Measurements from ENCODE around the gene RTKN.

RTKN gene

GRCh38 chr2:74401891-74402290 is 39.8 kb downstream of the RTKN start:
- Histone ChIP-seq H2AFZ (ENCODE audit: low read depth) (no peak overlapping the region), H3K4me2 (no peak overlapping the region), H4K20me1 (ENCODE audit: insufficient read depth) (no peaks in the 10 kb centered on the region), H3K4me3 (IDR thresholded peaks at IDR 0.05; ENCODE audit: insufficient read depth, low read depth, low read length) (no peak overlapping the region), H3K9ac (no peak overlapping the region), H3K36me3 (ENCODE audit: insufficient read depth) (no peaks in the 10 kb centered on the region), H3K79me2 (ENCODE audit: insufficient read depth, low read depth) (no peaks in the 10 kb centered on the region), H3K27me3 (ENCODE audit: insufficient read depth, low read depth) (no peaks in the 10 kb centered on the region), H3K27ac (no peak overlapping the region), H3K4me1 (ENCODE audit: low read depth, poor library complexity, severe bottlenecking) (peaks cover 20% of the 10 kb centered on the region)
- no peak for TF ChIP-seq CTCF (conservative IDR thresholded peaks at IDR 0.05; ENCODE audit: low read depth, low read length)

- Histone ChIP-seq H2AFZ (ENCODE audit: low read depth) (peak overlapping the region; percentile 76), H3K9ac (no peak overlapping the region), H3K36me3 (ENCODE audit: insufficient read depth) (no peaks in the 10 kb centered on the region), H3K27ac (no peak overlapping the region), H3K4me3 (IDR thresholded peaks at IDR 0.05; ENCODE audit: insufficient read depth, low read depth, low read length) (no peak overlapping the region), H3K4me2 (no peak overlapping the region), H4K20me1 (ENCODE audit: insufficient read depth) (no peaks in the 10 kb centered on the region), H3K4me1 (ENCODE audit: low read depth, poor library complexity, severe bottlenecking) (peaks cover 9% of the 10 kb centered on the region), H3K27me3 (ENCODE audit: insufficient read depth, low read depth) (no peaks in the 10 kb centered on the region), H3K79me2 (ENCODE audit: insufficient read depth, low read depth) (no peaks in the 10 kb centered on the region)
- peak; percentile 92 for TF ChIP-seq CTCF (conservative IDR thresholded peaks at IDR 0.05; ENCODE audit: low read depth, low read length)
These were observed 42.0 kb downstream of the RTKN start for GRCh38 chr2:74399785-74400184.

- H4K20me1 ChIP-seq (ENCODE audit: insufficient read depth), result no peaks in the 10 kb centered on the region
- peaks cover 13% of the 10 kb centered on the region for H3K4me1 ChIP-seq (ENCODE audit: low read depth, poor library complexity, severe bottlenecking)
- no peaks in the 10 kb centered on the region for H3K36me3 ChIP-seq (ENCODE audit: insufficient read depth)
- no peak for TF ChIP-seq CTCF (conservative IDR thresholded peaks at IDR 0.05; ENCODE audit: low read depth, low read length)
- H3K27ac ChIP-seq, result no peak overlapping the region
- H3K4me2 ChIP-seq, result no peak overlapping the region
- H3K9ac ChIP-seq, result no peak overlapping the region
- no peaks in the 10 kb centered on the region; the same call in 1 of the 2 replicates for H3K27me3 ChIP-seq (ENCODE audit: insufficient read depth, low read depth)
- H2AFZ ChIP-seq (ENCODE audit: low read depth), result no peak overlapping the region
- H3K4me3 ChIP-seq (IDR thresholded peaks at IDR 0.05; ENCODE audit: insufficient read depth, low read depth, low read length), result no peak overlapping the region
- peaks cover 3% of the 10 kb centered on the region; the same call in 1 of the 2 replicates for H3K79me2 ChIP-seq (ENCODE audit: insufficient read depth, low read depth)
These were observed 45.6 kb downstream of the RTKN start for GRCh38 chr2:74396149-74396548.

- Histone ChIP-seq H3K27ac (no peak overlapping the region), H3K79me2 (ENCODE audit: insufficient read depth, low read depth) (peaks cover 19% of the 10 kb centered on the region; the same call in 1 of the 2 replicates), H3K27me3 (ENCODE audit: insufficient read depth, low read depth) (no peaks in the 10 kb centered on the region; the same call in 1 of the 2 replicates), H3K4me2 (no peak overlapping the region), H4K20me1 (ENCODE audit: insufficient read depth) (no peaks in the 10 kb centered on the region), H2AFZ (ENCODE audit: low read depth) (no peak overlapping the region), H3K4me3 (IDR thresholded peaks at IDR 0.05; ENCODE audit: insufficient read depth, low read depth, low read length) (no peak overlapping the region), H3K36me3 (ENCODE audit: insufficient read depth) (no peaks in the 10 kb centered on the region), H3K4me1 (ENCODE audit: low read depth, poor library complexity, severe bottlenecking) (peaks cover 16% of the 10 kb centered on the region), H3K9ac (no peak overlapping the region)
- no peak for TF ChIP-seq CTCF (conservative IDR thresholded peaks at IDR 0.05; ENCODE audit: low read depth, low read length)
These were observed 48.2 kb downstream of the RTKN start for GRCh38 chr2:74393525-74393924.

Measured in KMS-11 (cell line).